Smooth muscle cell (in vitro differentiated cells): ENCODE measurements around the gene SLC35E3. TPM values are rescaled to one million over a fixed set of nuclear protein-coding genes. Genes with fewer than 3 reads are reported as not detected.

Experiments
- DNase-seq: peaks from one replicate; lab custom pipeline; 2025; ENCODE audit not compliant: unreplicated experiment; lab: John Stamatoyannopoulos, UW
- H2AFZ ChIP-seq: fragments of 200-600 bp; sonication (generic); 2 replicates; pipeline ENCODE4 v1.6.0; 2016; ENCODE audit warnings: antibody characterized with exemption, low read depth, mild to moderate bottlenecking
- H3F3A ChIP-seq: fragments of 200-600 bp; sonication (generic); 2 replicates; pipeline ENCODE4 v1.6.0; 2017; ENCODE audit warnings: antibody characterized with exemption, low read depth
- H3K27ac ChIP-seq: fragments of 200-600 bp; sonication (generic); 2 replicates; pipeline ENCODE4 v1.5.1; 2016; ENCODE audit warnings: low read depth, mild to moderate bottlenecking
- H3K27me3 ChIP-seq: fragments of 200-600 bp; sonication (generic); 2 replicates; pipeline ENCODE4 v1.6.1; 2016; ENCODE audit warnings: low read depth, mild to moderate bottlenecking
- H3K36me3 ChIP-seq: fragments of 200-600 bp; sonication (generic); 2 replicates; pipeline ENCODE4 v1.5.1; 2016; ENCODE audit warnings: low read depth
- H3K4me1 ChIP-seq: fragments of 200-600 bp; sonication (generic); 2 replicates; pipeline ENCODE4 v1.5.1; 2016; ENCODE audit warnings: low read depth
- H3K4me2 ChIP-seq: fragments of 200-600 bp; sonication (generic); 2 replicates; pipeline ENCODE4 v1.6.0; 2016; ENCODE audit warnings: mild to moderate bottlenecking
- H3K4me3 ChIP-seq: fragments of 200-600 bp; sonication (generic); 2 replicates; pipeline ENCODE4 v1.5.1; 2016; ENCODE audit warnings: mild to moderate bottlenecking
- H3K79me2 ChIP-seq: fragments of 200-600 bp; sonication (generic); 2 replicates; pipeline ENCODE4 v1.6.0; 2016; ENCODE audit warnings: low read depth, mild to moderate bottlenecking
- H3K9ac ChIP-seq: fragments of 200-600 bp; sonication (generic); 2 replicates; pipeline ENCODE4 v1.6.0; 2016; ENCODE audit warnings: low read depth
- H3K9me3 ChIP-seq: fragments of 200-600 bp; sonication (generic); replicated peaks from 2 replicates; pipeline ENCODE4 v1.5.1; 2016; ENCODE audit warnings: low read depth
- H4K20me1 ChIP-seq: fragments of 200-600 bp; sonication (generic); 2 replicates; pipeline ENCODE4 v1.6.0; 2016; ENCODE audit warnings: low read depth
- CTCF ChIP-seq: fragments of 200-600 bp; sonication (generic); IDR thresholded peaks from 2 replicates; pipeline ENCODE4 v1.5.1; 2017; ENCODE audit warnings: borderline replicate concordance, mild to moderate bottlenecking, antibody characterized with exemption; ENCODE audit not compliant: insufficient read depth, poor library complexity, severe bottlenecking
- WGBS: methylation state at CpG from one replicate; pipeline ENCODE4 v1.1.7; 2016; ENCODE audit warnings: low lambda C conversion rate; 5-methylcytosine and 5-hydroxymethylcytosine counted together
- polyA plus RNA-seq: library from polyadenylated mRNA; unstranded; fragments of >200 nt; fragmentation: Nextera tagmentation; extraction: Ambion mirVana; gene quantifications from 2 replicates; pipeline ENCODE4 v1.2.1, GENCODE V29; 2016
- total RNA-seq: library from RNA; depleted of rRNA; stranded (reverse); fragments of >200 nt; gene quantifications from 2 replicates; pipeline ENCODE4 v1.2.3, GENCODE V29; 2014

Gene SLC35E3
- total and polyA plus RNA-seq, 2 experiments from 2014 or later = 8.9 to 18.8 TPM

GRCh38 chr12:68771223-68771925, 25.4 kb downstream of the SLC35E3 start:
- Histone ChIP-seq H3K9me3 (no peaks in the 10 kb centered on the region), H3K4me2 (no peak overlapping the region), H3K4me1 (no peaks in the 10 kb centered on the region), H3K9ac (no peak overlapping the region), H3F3A (no peaks in the 10 kb centered on the region), H3K27me3 (no peaks in the 10 kb centered on the region), H2AFZ (no peak overlapping the region), H4K20me1 (no peaks in the 10 kb centered on the region), H3K4me3 (no peak overlapping the region), H3K36me3 (no peaks in the 10 kb centered on the region), H3K27ac (no peak overlapping the region), H3K79me2 (no peaks in the 10 kb centered on the region)
- DNase-seq = no peak
- 83% methylated on average over 5 of the region's 5 CpGs for WGBS
- no peak for TF ChIP-seq CTCF

GRCh38 chr12:68772714-68773113, 26.7 kb downstream of the SLC35E3 start:
- Histone ChIP-seq H3K27ac (no peak overlapping the region), H3K9ac (no peak overlapping the region), H3K4me2 (no peak overlapping the region), H3K79me2 (no peaks in the 10 kb centered on the region), H3K36me3 (no peaks in the 10 kb centered on the region), H3K4me3 (no peak overlapping the region), H3K9me3 (no peaks in the 10 kb centered on the region), H4K20me1 (no peaks in the 10 kb centered on the region), H2AFZ (no peak overlapping the region), H3K27me3 (no peaks in the 10 kb centered on the region), H3F3A (no peaks in the 10 kb centered on the region), H3K4me1 (no peaks in the 10 kb centered on the region)
- no peak for TF ChIP-seq CTCF
- DNase-seq = no peak
- WGBS = 96% methylated on average over 8 of the region's 8 CpGs

- H4K20me1 ChIP-seq = no peaks in the 10 kb centered on the region
- H2AFZ ChIP-seq = no peak overlapping the region
- 93% methylated on average over 5 of the region's 5 CpGs for WGBS
- no peaks in the 10 kb centered on the region for H3F3A ChIP-seq
- no peaks in the 10 kb centered on the region for H3K4me1 ChIP-seq
- H3K36me3 ChIP-seq = no peaks in the 10 kb centered on the region
- no peaks in the 10 kb centered on the region for H3K9me3 ChIP-seq
- H3K79me2 ChIP-seq = no peaks in the 10 kb centered on the region
- TF ChIP-seq CTCF = no peak
- no peak overlapping the region for H3K9ac ChIP-seq
- H3K27ac ChIP-seq = no peak overlapping the region
- H3K27me3 ChIP-seq = no peaks in the 10 kb centered on the region
- no peak for DNase-seq
- no peak overlapping the region for H3K4me2 ChIP-seq
- H3K4me3 ChIP-seq = no peak overlapping the region
Observed at GRCh38 chr12:68773582-68773981, 27.6 kb downstream of the SLC35E3 start.

GRCh38 chr12:68775121-68775630, 29.2 kb downstream of the SLC35E3 start:
- H2AFZ ChIP-seq = no peak overlapping the region
- no peaks in the 10 kb centered on the region for H3K9me3 ChIP-seq
- H3K36me3 ChIP-seq = no peaks in the 10 kb centered on the region
- H3F3A ChIP-seq = no peaks in the 10 kb centered on the region
- no peak for DNase-seq
- no peaks in the 10 kb centered on the region for H3K4me1 ChIP-seq
- 97% methylated on average over 7 of the region's 7 CpGs for WGBS
- H3K27ac ChIP-seq = no peak overlapping the region
- no peaks in the 10 kb centered on the region for H3K27me3 ChIP-seq
- no peaks in the 10 kb centered on the region for H4K20me1 ChIP-seq
- no peaks in the 10 kb centered on the region for H3K79me2 ChIP-seq
- TF ChIP-seq CTCF = no peak
- no peak overlapping the region for H3K4me2 ChIP-seq
- H3K4me3 ChIP-seq = no peak overlapping the region
- no peak overlapping the region for H3K9ac ChIP-seq
